RWPE2 (cell line): ENCODE data around the gene DZIP1.
A peak's percentile ranks its signal among the peaks of the same experiment; 100 is the strongest.

Experiments used
- ATAC-seq: fragments of 200-7000 bp; cut with Tn5 transposase; 3 replicates; pipeline ENCODE4 v1.9.1; 2021; ENCODE audit warnings: low read depth
- DNase-seq: peaks from one replicate; pipeline ENCODE4 v3.0.0-alpha.2; 2020; ENCODE audit warnings: low spot score
- H3K27ac ChIP-seq: fragments of 450-650 bp; 2 replicates; pipeline ENCODE4 v1.5.1; 2017; ENCODE audit warnings: mild to moderate bottlenecking; ENCODE audit not compliant: poor library complexity, severe bottlenecking
- H3K27me3 ChIP-seq: fragments of 250-450 bp; sonication (Bioruptor Pico); 2 replicates; pipeline ENCODE4 v1.5.1; 2021; ENCODE audit warnings: mild to moderate bottlenecking, moderate library complexity; ENCODE audit not compliant: insufficient read depth, poor library complexity, severe bottlenecking
- H3K36me3 ChIP-seq: fragments of 250-450 bp; sonication (Bioruptor Pico); 2 replicates; pipeline ENCODE4 v1.5.1; 2020; ENCODE audit warnings: low read depth, mild to moderate bottlenecking, moderate library complexity
- H3K4me1 ChIP-seq: fragments of 250-450 bp; sonication (Bioruptor Pico); 2 replicates; pipeline ENCODE4 v1.5.1; 2021; ENCODE audit warnings: mild to moderate bottlenecking, moderate library complexity; ENCODE audit not compliant: insufficient read depth, poor library complexity, severe bottlenecking
- H3K4me3 ChIP-seq: fragments of 250-450 bp; sonication (Bioruptor Pico); 2 replicates; pipeline ENCODE4 v1.5.1; 2021; ENCODE audit warnings: mild to moderate bottlenecking, moderate library complexity; ENCODE audit not compliant: severe bottlenecking
- H3K9me3 ChIP-seq: fragments of 250-450 bp; sonication (Bioruptor Pico); 2 replicates; pipeline ENCODE4 v1.5.1; 2021; ENCODE audit warnings: mild to moderate bottlenecking, moderate library complexity; ENCODE audit not compliant: severe bottlenecking
- TF ChIP-seq, protein P1 (sequence below): fragments of 450-650 bp; IDR thresholded peaks from one replicate; pipeline ENCODE4 v1.5.1; 2017; ENCODE audit warnings: mild to moderate bottlenecking, moderate library complexity; ENCODE audit not compliant: poor library complexity, severe bottlenecking

The DZIP1 gene

GRCh38 chr13:95541308-95541707 is 103.2 kb downstream of the DZIP1 start:
- TF ChIP-seq, protein P1, sequence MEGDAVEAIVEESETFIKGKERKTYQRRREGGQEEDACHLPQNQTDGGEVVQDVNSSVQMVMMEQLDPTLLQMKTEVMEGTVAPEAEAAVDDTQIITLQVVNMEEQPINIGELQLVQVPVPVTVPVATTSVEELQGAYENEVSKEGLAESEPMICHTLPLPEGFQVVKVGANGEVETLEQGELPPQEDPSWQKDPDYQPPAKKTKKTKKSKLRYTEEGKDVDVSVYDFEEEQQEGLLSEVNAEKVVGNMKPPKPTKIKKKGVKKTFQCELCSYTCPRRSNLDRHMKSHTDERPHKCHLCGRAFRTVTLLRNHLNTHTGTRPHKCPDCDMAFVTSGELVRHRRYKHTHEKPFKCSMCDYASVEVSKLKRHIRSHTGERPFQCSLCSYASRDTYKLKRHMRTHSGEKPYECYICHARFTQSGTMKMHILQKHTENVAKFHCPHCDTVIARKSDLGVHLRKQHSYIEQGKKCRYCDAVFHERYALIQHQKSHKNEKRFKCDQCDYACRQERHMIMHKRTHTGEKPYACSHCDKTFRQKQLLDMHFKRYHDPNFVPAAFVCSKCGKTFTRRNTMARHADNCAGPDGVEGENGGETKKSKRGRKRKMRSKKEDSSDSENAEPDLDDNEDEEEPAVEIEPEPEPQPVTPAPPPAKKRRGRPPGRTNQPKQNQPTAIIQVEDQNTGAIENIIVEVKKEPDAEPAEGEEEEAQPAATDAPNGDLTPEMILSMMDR: no peak
- H3K27me3 ChIP-seq: no peaks in the 10 kb centered on the region
- DNase-seq: no peak

DNA sequence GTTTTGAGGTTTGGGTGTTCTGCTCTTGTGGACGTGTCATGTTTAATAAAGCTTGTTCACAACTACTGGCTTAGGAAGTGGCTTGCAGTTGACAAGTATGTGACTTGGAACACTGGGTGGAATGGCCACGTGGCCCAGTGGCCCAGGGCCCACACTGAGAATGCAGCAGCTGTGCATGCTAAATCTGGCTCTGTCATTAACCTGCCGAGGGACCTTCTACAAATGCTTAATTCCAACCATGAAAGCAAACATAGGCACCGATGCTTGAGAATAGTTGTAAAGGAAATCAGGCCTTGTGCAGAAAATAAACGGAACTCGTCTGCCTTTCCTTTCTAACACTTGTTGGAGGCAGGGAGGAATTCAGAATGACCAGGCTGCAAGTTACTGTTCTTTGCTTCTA is 103.6 kb downstream of the DZIP1 start:
- Histone ChIP-seq H3K4me3 (no peak overlapping the region), H3K27ac (no peak overlapping the region), H3K9me3 (no peaks in the 10 kb centered on the region), H3K4me1 (peaks cover 4% of the 10 kb centered on the region), H3K27me3 (no peaks in the 10 kb centered on the region), H3K36me3 (no peaks in the 10 kb centered on the region)
- DNase-seq (no peak), ATAC-seq (no peak)
- TF ChIP-seq, protein P1: no peak

More at GRCh38 chr13:95541308-95541707, 103.2 kb downstream of the DZIP1 start:
- no peak for ATAC-seq
- H3K4me1 ChIP-seq: peaks cover 4% of the 10 kb centered on the region
- no peaks in the 10 kb centered on the region for H3K36me3 ChIP-seq
- H3K9me3 ChIP-seq: no peaks in the 10 kb centered on the region
- H3K4me3 ChIP-seq: no peak overlapping the region
- H3K27ac ChIP-seq: no peak overlapping the region

DNA sequence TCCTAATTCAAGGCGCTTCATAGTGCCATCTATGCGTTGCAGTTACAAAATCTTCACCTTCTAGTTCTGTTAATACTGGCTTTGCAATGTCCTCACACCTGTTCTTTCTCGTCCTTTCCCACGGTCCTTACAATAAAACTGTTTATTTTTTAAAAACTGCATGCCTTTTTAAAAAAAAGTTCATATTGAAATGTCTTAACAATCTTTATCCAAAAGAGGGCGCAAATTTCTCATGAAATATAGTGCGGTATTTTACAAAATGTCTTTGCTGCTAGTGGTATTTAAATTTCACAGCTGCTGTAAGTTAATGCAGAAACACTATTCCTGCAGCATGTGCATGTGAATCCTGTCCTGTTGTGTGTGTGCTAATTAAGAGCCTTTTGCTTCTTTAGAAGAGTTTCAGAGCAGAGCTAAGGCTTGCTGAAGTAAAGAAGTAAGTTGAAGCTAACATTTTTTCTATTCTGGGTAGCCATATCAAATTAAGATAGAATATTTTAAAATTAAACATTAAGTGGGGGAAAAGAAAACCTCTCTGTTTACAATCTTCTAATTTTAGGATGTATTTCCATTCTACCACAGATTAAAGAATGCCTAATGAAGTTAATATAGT is 107.8 kb downstream of the DZIP1 start:
- Histone ChIP-seq H3K4me1 (peaks cover 15% of the 10 kb centered on the region), H3K36me3 (no peaks in the 10 kb centered on the region), H3K4me3 (no peak overlapping the region), H3K27ac (no peak overlapping the region), H3K27me3 (no peaks in the 10 kb centered on the region), H3K9me3 (no peaks in the 10 kb centered on the region)
- TF ChIP-seq, protein P1: peak; percentile 81
- DNase-seq: no peak
- no peak for ATAC-seq

GRCh38 chr13:95535243-95535642 is 109.3 kb downstream of the DZIP1 start:
- H3K9me3 ChIP-seq: no peaks in the 10 kb centered on the region
- TF ChIP-seq, protein P1: no peak
- no peak overlapping the region for H3K4me3 ChIP-seq
- no peaks in the 10 kb centered on the region for H3K36me3 ChIP-seq
- no peak overlapping the region for H3K27ac ChIP-seq
- DNase-seq (peak; percentile 63), ATAC-seq (peak; percentile 98)
- H3K4me1 ChIP-seq: peaks cover 19% of the 10 kb centered on the region
- no peaks in the 10 kb centered on the region for H3K27me3 ChIP-seq

- no peaks in the 10 kb centered on the region for H3K9me3 ChIP-seq
- DNase-seq (no peak), ATAC-seq (no peak)
- H3K27me3 ChIP-seq: no peaks in the 10 kb centered on the region
- H3K36me3 ChIP-seq: no peaks in the 10 kb centered on the region
- TF ChIP-seq, protein P1: no peak
- H3K27ac ChIP-seq: no peak overlapping the region
- H3K4me1 ChIP-seq: peaks cover 26% of the 10 kb centered on the region
- H3K4me3 ChIP-seq: no peak overlapping the region
Observed at GRCh38 chr13:95533545-95534160, 110.9 kb downstream of the DZIP1 start.
